ENCODE measurements around the gene SYT17.

Gene SYT17

GRCh38 chr16:19228575-19228974, 60.5 kb downstream of the SYT17 start:
- Histone ChIP-seq H3K27me3 (ENCODE audit: control insufficient read depth in 5 of 5, insufficient read depth in 4 of 5, low read length in 5 of 5) (no peaks in the 10 kb centered on the region), H3K36me3 (ENCODE audit: control insufficient read depth in 5 of 5, insufficient read depth in 5 of 5, low read length in 5 of 5) (peaks cover 6 to 31% (median 20%) of the 10 kb centered on the region in 5 donors), H3K4me1 (ENCODE audit: control insufficient read depth in 5 of 5, insufficient read depth in 5 of 5, low read length in 5 of 5) (no peaks in the 10 kb centered on the region), H3K4me3 (ENCODE audit: low read depth in 1 of 5, low read length in 5 of 5) (no peak overlapping the region), H3K9ac (ENCODE audit: low read length in 5 of 5) (no peak overlapping the region), H3K27ac (ENCODE audit: low read depth, low read length) (no peak overlapping the region), H3K9me3 (ENCODE audit: control insufficient read depth in 5 of 5, low read length in 5 of 5) (peaks cover 0 to 16% (median 7%) of the 10 kb centered on the region in 5 donors)

- Histone ChIP-seq H3K4me1 (ENCODE audit: control insufficient read depth in 5 of 5, insufficient read depth in 5 of 5, low read length in 5 of 5) (no peaks in the 10 kb centered on the region), H3K36me3 (ENCODE audit: control insufficient read depth in 5 of 5, insufficient read depth in 5 of 5, low read length in 5 of 5) (peaks cover 4 to 20% (median 10%) of the 10 kb centered on the region in 5 donors), H3K27me3 (ENCODE audit: control insufficient read depth in 5 of 5, insufficient read depth in 4 of 5, low read length in 5 of 5) (no peaks in the 10 kb centered on the region), H3K4me3 (ENCODE audit: low read depth in 1 of 5, low read length in 5 of 5) (no peak overlapping the region), H3K27ac (ENCODE audit: low read depth, low read length) (no peak overlapping the region), H3K9ac (ENCODE audit: low read length in 5 of 5) (no peak overlapping the region), H3K9me3 (ENCODE audit: control insufficient read depth in 5 of 5, low read length in 5 of 5) (peaks cover 0 to 18% (median 12%) of the 10 kb centered on the region in 5 donors)
Measured at GRCh38 chr16:19230575-19230974, 62.5 kb downstream of the SYT17 start.

- H3K4me3 ChIP-seq (ENCODE audit: low read depth in 1 of 5, low read length in 5 of 5), result no peak overlapping the region
- H3K9ac ChIP-seq (ENCODE audit: low read length in 5 of 5), result no peak overlapping the region
- peaks cover 0 to 9% (median 0%) of the 10 kb centered on the region in 5 donors for H3K36me3 ChIP-seq (ENCODE audit: control insufficient read depth in 5 of 5, insufficient read depth in 5 of 5, low read length in 5 of 5)
- H3K4me1 ChIP-seq (ENCODE audit: control insufficient read depth in 5 of 5, insufficient read depth in 5 of 5, low read length in 5 of 5), result no peaks in the 10 kb centered on the region
- no peaks in the 10 kb centered on the region for H3K27me3 ChIP-seq (ENCODE audit: control insufficient read depth in 5 of 5, insufficient read depth in 4 of 5, low read length in 5 of 5)
- peaks cover 0 to 24% (median 16%) of the 10 kb centered on the region in 5 donors for H3K9me3 ChIP-seq (ENCODE audit: control insufficient read depth in 5 of 5, low read length in 5 of 5)
- H3K27ac ChIP-seq (ENCODE audit: low read depth, low read length), result no peak overlapping the region
Measured at GRCh38 chr16:19231881-19232280, 63.8 kb downstream of the SYT17 start.

GRCh38 chr16:19232988-19233387, 64.9 kb downstream of the SYT17 start:
- H3K4me1 ChIP-seq (ENCODE audit: control insufficient read depth in 5 of 5, insufficient read depth in 5 of 5, low read length in 5 of 5), result no peaks in the 10 kb centered on the region
- no peak overlapping the region for H3K4me3 ChIP-seq (ENCODE audit: low read depth in 1 of 5, low read length in 5 of 5)
- no peaks in the 10 kb centered on the region for H3K27me3 ChIP-seq (ENCODE audit: control insufficient read depth in 5 of 5, insufficient read depth in 4 of 5, low read length in 5 of 5)
- H3K27ac ChIP-seq (ENCODE audit: low read depth, low read length), result no peak overlapping the region
- H3K9ac ChIP-seq (ENCODE audit: low read length in 5 of 5), result no peak overlapping the region
- peaks cover 0 to 25% (median 16%) of the 10 kb centered on the region in 5 donors for H3K9me3 ChIP-seq (ENCODE audit: control insufficient read depth in 5 of 5, low read length in 5 of 5)
- H3K36me3 ChIP-seq (ENCODE audit: control insufficient read depth in 5 of 5, insufficient read depth in 5 of 5, low read length in 5 of 5), result peaks cover 0 to 4% (median 0%) of the 10 kb centered on the region in 5 donors

GRCh38 chr16:19235478-19235877, 67.4 kb downstream of the SYT17 start:
- H3K4me1 ChIP-seq (ENCODE audit: control insufficient read depth in 5 of 5, insufficient read depth in 5 of 5, low read length in 5 of 5), result no peaks in the 10 kb centered on the region
- H3K27ac ChIP-seq (ENCODE audit: low read depth, low read length), result no peak overlapping the region
- H3K9ac ChIP-seq (ENCODE audit: low read length in 5 of 5), result no peak overlapping the region
- no peaks in the 10 kb centered on the region for H3K27me3 ChIP-seq (ENCODE audit: control insufficient read depth in 5 of 5, insufficient read depth in 4 of 5, low read length in 5 of 5)
- peaks cover 0 to 3% (median 0%) of the 10 kb centered on the region in 5 donors for H3K36me3 ChIP-seq (ENCODE audit: control insufficient read depth in 5 of 5, insufficient read depth in 5 of 5, low read length in 5 of 5)
- H3K4me3 ChIP-seq (ENCODE audit: low read depth in 1 of 5, low read length in 5 of 5), result no peak overlapping the region
- peaks cover 0 to 28% (median 18%) of the 10 kb centered on the region in 5 donors for H3K9me3 ChIP-seq (ENCODE audit: control insufficient read depth in 5 of 5, low read length in 5 of 5)

- Histone ChIP-seq H3K4me1 (ENCODE audit: control insufficient read depth in 5 of 5, insufficient read depth in 5 of 5, low read length in 5 of 5) (no peaks in the 10 kb centered on the region), H3K36me3 (ENCODE audit: control insufficient read depth in 5 of 5, insufficient read depth in 5 of 5, low read length in 5 of 5) (peaks cover 0 to 3% (median 0%) of the 10 kb centered on the region in 5 donors), H3K27me3 (ENCODE audit: control insufficient read depth in 5 of 5, insufficient read depth in 4 of 5, low read length in 5 of 5) (no peaks in the 10 kb centered on the region), H3K9me3 (ENCODE audit: control insufficient read depth in 5 of 5, low read length in 5 of 5) (peaks cover 0 to 28% (median 18%) of the 10 kb centered on the region in 5 donors), H3K9ac (ENCODE audit: low read length in 5 of 5) (no peak overlapping the region), H3K4me3 (ENCODE audit: low read depth in 1 of 5, low read length in 5 of 5) (no peak overlapping the region), H3K27ac (ENCODE audit: low read depth, low read length) (no peak overlapping the region)
Measured at GRCh38 chr16:19235886-19236285, 67.8 kb downstream of the SYT17 start.

GRCh38 chr16:19236561-19237209, 68.6 kb downstream of the SYT17 start:
- H3K27ac ChIP-seq (ENCODE audit: low read depth, low read length), result no peak overlapping the region
- peaks cover 0 to 3% (median 0%) of the 10 kb centered on the region in 5 donors for H3K36me3 ChIP-seq (ENCODE audit: control insufficient read depth in 5 of 5, insufficient read depth in 5 of 5, low read length in 5 of 5)
- H3K9ac ChIP-seq (ENCODE audit: low read length in 5 of 5), result no peak overlapping the region
- no peaks in the 10 kb centered on the region for H3K27me3 ChIP-seq (ENCODE audit: control insufficient read depth in 5 of 5, insufficient read depth in 4 of 5, low read length in 5 of 5)
- peaks cover 0 to 28% (median 18%) of the 10 kb centered on the region in 5 donors for H3K9me3 ChIP-seq (ENCODE audit: control insufficient read depth in 5 of 5, low read length in 5 of 5)
- H3K4me1 ChIP-seq (ENCODE audit: control insufficient read depth in 5 of 5, insufficient read depth in 5 of 5, low read length in 5 of 5), result no peaks in the 10 kb centered on the region
- H3K4me3 ChIP-seq (ENCODE audit: low read depth in 1 of 5, low read length in 5 of 5), result no peak overlapping the region

- Histone ChIP-seq H3K27ac (ENCODE audit: low read depth, low read length) (no peak overlapping the region), H3K4me3 (ENCODE audit: low read depth in 1 of 5, low read length in 5 of 5) (no peak overlapping the region), H3K9me3 (ENCODE audit: control insufficient read depth in 5 of 5, low read length in 5 of 5) (peaks cover 0 to 28% (median 18%) of the 10 kb centered on the region in 5 donors), H3K27me3 (ENCODE audit: control insufficient read depth in 5 of 5, insufficient read depth in 4 of 5, low read length in 5 of 5) (no peaks in the 10 kb centered on the region), H3K9ac (ENCODE audit: low read length in 5 of 5) (no peak overlapping the region), H3K36me3 (ENCODE audit: control insufficient read depth in 5 of 5, insufficient read depth in 5 of 5, low read length in 5 of 5) (peaks cover 0 to 3% (median 0%) of the 10 kb centered on the region in 5 donors), H3K4me1 (ENCODE audit: control insufficient read depth in 5 of 5, insufficient read depth in 5 of 5, low read length in 5 of 5) (no peaks in the 10 kb centered on the region)
Measured at GRCh38 chr16:19238406-19238805, 70.4 kb downstream of the SYT17 start.

GRCh38 chr16:19239511-19240155, 71.6 kb downstream of the SYT17 start:
- Histone ChIP-seq H3K27ac (ENCODE audit: low read depth, low read length) (no peak overlapping the region), H3K36me3 (ENCODE audit: control insufficient read depth in 5 of 5, insufficient read depth in 5 of 5, low read length in 5 of 5) (peaks cover 0 to 3% (median 0%) of the 10 kb centered on the region in 5 donors), H3K4me3 (ENCODE audit: low read depth in 1 of 5, low read length in 5 of 5) (no peak overlapping the region), H3K9ac (ENCODE audit: low read length in 5 of 5) (no peak overlapping the region), H3K4me1 (ENCODE audit: control insufficient read depth in 5 of 5, insufficient read depth in 5 of 5, low read length in 5 of 5) (no peaks in the 10 kb centered on the region), H3K9me3 (ENCODE audit: control insufficient read depth in 5 of 5, low read length in 5 of 5) (peaks cover 0 to 25% (median 15%) of the 10 kb centered on the region in 5 donors), H3K27me3 (ENCODE audit: control insufficient read depth in 5 of 5, insufficient read depth in 4 of 5, low read length in 5 of 5) (no peaks in the 10 kb centered on the region)

- Histone ChIP-seq H3K4me3 (ENCODE audit: low read depth in 1 of 5, low read length in 5 of 5) (no peak overlapping the region), H3K4me1 (ENCODE audit: control insufficient read depth in 5 of 5, insufficient read depth in 5 of 5, low read length in 5 of 5) (no peaks in the 10 kb centered on the region), H3K9me3 (ENCODE audit: control insufficient read depth in 5 of 5, low read length in 5 of 5) (peaks cover 0 to 16% (median 10%) of the 10 kb centered on the region in 5 donors)
Measured at GRCh38 chr16:19240494-19240893, 72.5 kb downstream of the SYT17 start.

More at GRCh38 chr16:19240494-19240893, 72.5 kb downstream of the SYT17 start:
- no peak overlapping the region for H3K9ac ChIP-seq (ENCODE audit: low read length in 5 of 5)
- no peaks in the 10 kb centered on the region for H3K27me3 ChIP-seq (ENCODE audit: control insufficient read depth in 5 of 5, insufficient read depth in 4 of 5, low read length in 5 of 5)
- peaks cover 0 to 4% (median 0%) of the 10 kb centered on the region in 5 donors for H3K36me3 ChIP-seq (ENCODE audit: control insufficient read depth in 5 of 5, insufficient read depth in 5 of 5, low read length in 5 of 5)
- no peak overlapping the region for H3K27ac ChIP-seq (ENCODE audit: low read depth, low read length)

Measured in subcutaneous abdominal adipose tissue (tissue), 5 donors.